Measurements from ENCODE around the gene IGFLR1. TPM values are rescaled to one million over a fixed set of nuclear protein-coding genes. Genes with fewer than 3 reads are reported as not detected.

Gene IGFLR1
- total and polyA plus RNA-seq, 9 of the 15 experiments (the other 6 are each of a cell fraction or from before 2014, with no cell fraction given): 1.0 to 14.3 (median 4.6) TPM

- TF ChIP-seq, protein P1, sequence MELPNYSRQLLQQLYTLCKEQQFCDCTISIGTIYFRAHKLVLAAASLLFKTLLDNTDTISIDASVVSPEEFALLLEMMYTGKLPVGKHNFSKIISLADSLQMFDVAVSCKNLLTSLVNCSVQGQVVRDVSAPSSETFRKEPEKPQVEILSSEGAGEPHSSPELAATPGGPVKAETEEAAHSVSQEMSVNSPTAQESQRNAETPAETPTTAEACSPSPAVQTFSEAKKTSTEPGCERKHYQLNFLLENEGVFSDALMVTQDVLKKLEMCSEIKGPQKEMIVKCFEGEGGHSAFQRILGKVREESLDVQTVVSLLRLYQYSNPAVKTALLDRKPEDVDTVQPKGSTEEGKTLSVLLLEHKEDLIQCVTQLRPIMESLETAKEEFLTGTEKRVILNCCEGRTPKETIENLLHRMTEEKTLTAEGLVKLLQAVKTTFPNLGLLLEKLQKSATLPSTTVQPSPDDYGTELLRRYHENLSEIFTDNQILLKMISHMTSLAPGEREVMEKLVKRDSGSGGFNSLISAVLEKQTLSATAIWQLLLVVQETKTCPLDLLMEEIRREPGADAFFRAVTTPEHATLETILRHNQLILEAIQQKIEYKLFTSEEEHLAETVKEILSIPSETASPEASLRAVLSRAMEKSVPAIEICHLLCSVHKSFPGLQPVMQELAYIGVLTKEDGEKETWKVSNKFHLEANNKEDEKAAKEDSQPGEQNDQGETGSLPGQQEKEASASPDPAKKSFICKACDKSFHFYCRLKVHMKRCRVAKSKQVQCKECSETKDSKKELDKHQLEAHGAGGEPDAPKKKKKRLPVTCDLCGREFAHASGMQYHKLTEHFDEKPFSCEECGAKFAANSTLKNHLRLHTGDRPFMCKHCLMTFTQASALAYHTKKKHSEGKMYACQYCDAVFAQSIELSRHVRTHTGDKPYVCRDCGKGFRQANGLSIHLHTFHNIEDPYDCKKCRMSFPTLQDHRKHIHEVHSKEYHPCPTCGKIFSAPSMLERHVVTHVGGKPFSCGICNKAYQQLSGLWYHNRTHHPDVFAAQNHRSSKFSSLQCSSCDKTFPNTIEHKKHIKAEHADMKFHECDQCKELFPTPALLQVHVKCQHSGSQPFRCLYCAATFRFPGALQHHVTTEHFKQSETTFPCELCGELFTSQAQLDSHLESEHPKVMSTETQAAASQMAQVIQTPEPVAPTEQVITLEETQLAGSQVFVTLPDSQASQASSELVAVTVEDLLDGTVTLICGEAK (IDR thresholded peaks at IDR 0.05): no peak
- TF ChIP-seq, protein P1 (CRISPR knock-in tag; IDR thresholded peaks at IDR 0.05): no peak
- TF ChIP-seq, protein P2, sequence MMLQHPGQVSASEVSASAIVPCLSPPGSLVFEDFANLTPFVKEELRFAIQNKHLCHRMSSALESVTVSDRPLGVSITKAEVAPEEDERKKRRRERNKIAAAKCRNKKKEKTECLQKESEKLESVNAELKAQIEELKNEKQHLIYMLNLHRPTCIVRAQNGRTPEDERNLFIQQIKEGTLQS (IDR thresholded peaks at IDR 0.05): no peak
- TF ChIP-seq, protein P2 (CRISPR knock-in tag; conservative IDR thresholded peaks at IDR 0.05): no peak
- no peak for TF ChIP-seq HSF4 (CRISPR knock-in tag; IDR thresholded peaks at IDR 0.05; ENCODE audit: borderline replicate concordance)
- TF ChIP-seq ATF1 (CRISPR knock-in tag; IDR thresholded peaks at IDR 0.05): no peak
- peak; percentile 82 for TF ChIP-seq ATF1 (tag; IDR thresholded peaks at IDR 0.05)
- TF ChIP-seq GATAD2B (IDR thresholded peaks at IDR 0.05; ENCODE audit: borderline replicate concordance): no peak
- no peak for TF ChIP-seq HLTF (IDR thresholded peaks at IDR 0.05)
- no peak for TF ChIP-seq KLF6 (CRISPR knock-in tag; IDR thresholded peaks at IDR 0.05; ENCODE audit: borderline replicate concordance)
- TF ChIP-seq, protein P3, sequence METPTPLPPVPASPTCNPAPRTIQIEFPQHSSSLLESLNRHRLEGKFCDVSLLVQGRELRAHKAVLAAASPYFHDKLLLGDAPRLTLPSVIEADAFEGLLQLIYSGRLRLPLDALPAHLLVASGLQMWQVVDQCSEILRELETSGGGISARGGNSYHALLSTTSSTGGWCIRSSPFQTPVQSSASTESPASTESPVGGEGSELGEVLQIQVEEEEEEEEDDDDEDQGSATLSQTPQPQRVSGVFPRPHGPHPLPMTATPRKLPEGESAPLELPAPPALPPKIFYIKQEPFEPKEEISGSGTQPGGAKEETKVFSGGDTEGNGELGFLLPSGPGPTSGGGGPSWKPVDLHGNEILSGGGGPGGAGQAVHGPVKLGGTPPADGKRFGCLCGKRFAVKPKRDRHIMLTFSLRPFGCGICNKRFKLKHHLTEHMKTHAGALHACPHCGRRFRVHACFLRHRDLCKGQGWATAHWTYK (CRISPR knock-in tag; IDR thresholded peaks at IDR 0.05): no peak
- TF ChIP-seq ETS2 (tag; IDR thresholded peaks at IDR 0.05; ENCODE audit: borderline replicate concordance, poor library complexity, severe bottlenecking): no peak
- TF ChIP-seq KLF13 (tag; IDR thresholded peaks at IDR 0.05; ENCODE audit: borderline replicate concordance, low read depth): no peak
- TF ChIP-seq TRIM28 (IDR thresholded peaks at IDR 0.05): no peak
- TF ChIP-seq RBM14 (IDR thresholded peaks at IDR 0.05; ENCODE audit: borderline replicate concordance, insufficient read depth, low read depth, low read length): no peak
- TF ChIP-seq SREBF2 (CRISPR knock-in tag; IDR thresholded peaks at IDR 0.05): no peak
- no peak for TF ChIP-seq ZSCAN29 (IDR thresholded peaks at IDR 0.05)
- no peak for TF ChIP-seq ZKSCAN8 (CRISPR knock-in tag; IDR thresholded peaks at IDR 0.05)
These were observed 39.8 kb downstream of the IGFLR1 start (continued) for GRCh38 chr19:35702223-35703012.
